AG10803 (cell line): Measurements from ENCODE around the gene KMT2D.
A peak's percentile ranks its signal among the peaks of the same experiment; 100 is the strongest.

Experiments used
- DNase-seq: peaks from one replicate; pipeline ENCODE4 v3.0.0; 2010; ENCODE audit warnings: low read depth
- H3K4me3 ChIP-seq: 2 replicates; pipeline ENCODE4 v1.5.1; 2011; ENCODE audit warnings: mild to moderate bottlenecking, low read length, control low read depth
- TF ChIP-seq, protein P1 (sequence below): conservative IDR thresholded peaks from 2 replicates; pipeline ENCODE4 v1.5.1; 2011; ENCODE audit warnings: mild to moderate bottlenecking, low read length, control low read depth, inconsistent platforms

Gene KMT2D

DNA sequence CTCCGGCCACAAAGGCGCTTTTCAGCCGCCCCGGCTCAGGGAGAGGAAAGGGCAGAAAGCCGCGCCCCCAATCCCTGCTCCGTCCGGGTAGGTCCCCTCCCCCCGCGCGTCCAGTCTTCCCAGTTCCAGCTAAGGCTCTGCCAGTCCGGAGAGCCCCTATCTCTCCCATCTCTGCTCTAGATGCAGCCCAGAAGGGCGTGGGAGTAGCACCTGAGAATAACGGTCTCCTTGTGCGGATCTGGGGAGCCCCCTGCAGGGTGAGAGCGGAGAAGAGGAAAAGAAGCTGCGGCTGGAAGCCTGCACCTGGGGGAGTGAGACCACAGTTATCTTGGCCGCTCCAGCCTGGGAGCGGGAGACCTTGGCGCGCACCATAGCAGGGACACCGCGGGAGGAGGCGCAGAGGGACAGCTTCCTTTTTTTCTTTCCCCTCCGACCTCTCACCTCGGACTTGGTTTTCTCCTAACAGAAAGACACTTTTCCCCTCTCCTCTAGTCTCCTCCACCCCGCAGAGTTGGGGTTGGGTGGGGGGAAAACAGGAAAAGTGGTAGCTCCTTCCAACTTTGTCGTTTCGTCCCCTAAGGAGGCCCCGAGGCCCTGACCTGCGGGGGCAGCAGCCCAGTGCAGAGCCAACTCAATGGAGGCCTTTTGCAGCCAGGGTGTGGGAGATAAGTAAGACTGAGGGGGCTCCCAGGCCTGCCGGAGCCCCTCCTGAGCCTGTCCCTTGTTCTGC is 31.7 kb upstream of the KMT2D start:
- H3K4me3 ChIP-seq, result peak overlapping the region; percentile 48
- TF ChIP-seq, protein P1, sequence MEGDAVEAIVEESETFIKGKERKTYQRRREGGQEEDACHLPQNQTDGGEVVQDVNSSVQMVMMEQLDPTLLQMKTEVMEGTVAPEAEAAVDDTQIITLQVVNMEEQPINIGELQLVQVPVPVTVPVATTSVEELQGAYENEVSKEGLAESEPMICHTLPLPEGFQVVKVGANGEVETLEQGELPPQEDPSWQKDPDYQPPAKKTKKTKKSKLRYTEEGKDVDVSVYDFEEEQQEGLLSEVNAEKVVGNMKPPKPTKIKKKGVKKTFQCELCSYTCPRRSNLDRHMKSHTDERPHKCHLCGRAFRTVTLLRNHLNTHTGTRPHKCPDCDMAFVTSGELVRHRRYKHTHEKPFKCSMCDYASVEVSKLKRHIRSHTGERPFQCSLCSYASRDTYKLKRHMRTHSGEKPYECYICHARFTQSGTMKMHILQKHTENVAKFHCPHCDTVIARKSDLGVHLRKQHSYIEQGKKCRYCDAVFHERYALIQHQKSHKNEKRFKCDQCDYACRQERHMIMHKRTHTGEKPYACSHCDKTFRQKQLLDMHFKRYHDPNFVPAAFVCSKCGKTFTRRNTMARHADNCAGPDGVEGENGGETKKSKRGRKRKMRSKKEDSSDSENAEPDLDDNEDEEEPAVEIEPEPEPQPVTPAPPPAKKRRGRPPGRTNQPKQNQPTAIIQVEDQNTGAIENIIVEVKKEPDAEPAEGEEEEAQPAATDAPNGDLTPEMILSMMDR, result peak; percentile 44
- DNase-seq, result no peak

DNA sequence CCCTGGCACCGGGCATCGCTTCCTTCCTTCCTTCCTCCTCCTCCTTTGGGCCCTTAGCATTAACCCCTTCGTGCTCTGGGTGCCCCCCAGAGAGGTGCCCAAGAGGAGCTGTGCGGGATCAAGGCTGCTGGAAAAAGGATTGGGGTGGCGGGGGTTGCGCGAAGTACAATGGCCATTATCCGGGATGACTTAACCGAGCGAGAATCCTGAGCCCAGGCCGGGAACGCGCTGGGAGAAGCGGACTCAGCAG is 31.2 kb upstream of the KMT2D start:
- peak overlapping the region; percentile 48 for H3K4me3 ChIP-seq
- TF ChIP-seq, protein P1, result no peak
- DNase-seq, result peak; percentile 45

DNA sequence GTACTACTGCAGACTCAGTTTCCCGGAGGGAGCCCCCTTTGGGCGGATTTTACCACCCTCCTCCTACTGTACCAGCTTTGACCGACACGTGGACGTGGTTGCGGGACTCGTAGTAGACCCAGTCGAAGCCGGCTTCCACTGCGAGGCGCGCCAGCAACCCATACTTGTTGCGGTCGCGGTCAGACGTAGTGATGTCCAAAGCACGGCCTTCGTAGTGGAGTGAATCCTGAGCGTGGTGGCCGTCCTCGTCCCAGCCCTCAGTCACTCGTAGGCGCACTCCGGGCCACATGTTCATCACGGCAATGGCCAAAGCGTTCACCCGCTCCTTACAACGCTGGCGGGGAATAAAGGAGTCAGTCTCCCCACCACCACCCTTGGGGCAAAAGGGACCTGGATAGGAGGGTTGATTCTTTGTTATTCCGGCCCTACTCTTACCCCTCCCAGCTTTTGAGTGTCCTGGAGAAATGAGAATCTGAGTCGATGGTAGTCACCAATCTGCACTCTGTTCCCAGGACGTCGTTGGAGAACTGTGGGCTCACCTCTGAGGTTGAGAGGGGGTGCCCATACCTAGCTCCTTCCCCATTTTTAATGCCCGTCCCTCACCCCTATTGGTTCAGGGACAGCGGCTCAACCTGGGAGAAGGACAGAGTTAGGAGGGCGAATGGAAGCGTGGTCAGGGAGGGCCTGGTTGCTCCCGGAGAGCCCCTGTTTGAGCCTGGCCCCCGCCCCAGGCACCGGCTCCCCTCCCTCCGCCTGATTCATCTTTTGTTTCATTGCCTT is 30.7 kb upstream of the KMT2D start:
- TF ChIP-seq, protein P1, result no peak
- no peak for DNase-seq
- H3K4me3 ChIP-seq, result no peak overlapping the region

DNA sequence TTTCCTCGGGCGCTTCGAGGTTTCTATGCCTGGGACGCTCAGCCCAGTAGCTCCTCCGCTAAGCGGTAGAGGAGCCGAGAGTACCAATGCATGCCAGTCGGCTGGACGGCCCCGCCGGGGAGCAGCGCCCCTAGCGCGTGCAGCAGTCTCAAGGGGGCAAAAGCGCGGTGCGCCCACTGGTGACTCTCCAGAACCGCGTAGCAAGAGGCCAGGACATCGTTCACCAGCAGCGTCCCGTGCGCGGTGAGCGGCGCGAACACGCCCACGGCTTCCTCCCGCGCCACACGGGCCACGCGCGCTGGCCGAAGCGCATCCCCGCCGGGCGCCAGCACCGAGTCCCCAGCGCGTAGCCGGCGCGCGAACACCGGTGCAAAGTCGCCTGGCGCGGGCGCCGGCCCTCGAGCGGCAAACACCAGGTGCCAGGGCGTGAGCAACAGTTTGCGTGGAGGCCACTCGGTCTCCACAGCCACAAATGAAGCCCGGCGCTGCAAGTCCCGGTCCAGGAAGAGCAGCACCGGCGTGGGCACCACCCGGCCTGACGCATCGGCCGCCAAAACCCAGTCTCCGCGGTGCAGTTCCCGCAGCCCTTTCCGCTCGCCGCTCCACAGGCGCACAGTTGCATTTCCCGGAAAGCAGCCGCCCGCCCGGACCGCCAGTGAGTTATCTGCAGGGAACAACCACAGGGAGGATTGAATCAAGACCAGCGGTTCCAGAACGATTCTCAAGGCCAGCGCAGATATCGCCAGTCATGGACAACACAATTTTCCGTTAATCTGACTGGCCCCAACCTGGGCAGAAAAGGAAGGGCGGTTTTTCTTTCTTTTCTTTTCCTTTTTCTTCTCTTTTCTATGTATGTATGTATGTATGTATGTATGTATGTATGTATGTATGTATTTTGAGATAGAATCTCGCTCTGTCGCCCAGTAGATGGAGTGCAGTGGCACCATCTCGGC is 29.5 kb upstream of the KMT2D start:
- peak overlapping the region; percentile 47 for H3K4me3 ChIP-seq
- peak; percentile 43 for DNase-seq
- TF ChIP-seq, protein P1, result peak; percentile 22; the same call in 1 of the 2 replicates

DNA sequence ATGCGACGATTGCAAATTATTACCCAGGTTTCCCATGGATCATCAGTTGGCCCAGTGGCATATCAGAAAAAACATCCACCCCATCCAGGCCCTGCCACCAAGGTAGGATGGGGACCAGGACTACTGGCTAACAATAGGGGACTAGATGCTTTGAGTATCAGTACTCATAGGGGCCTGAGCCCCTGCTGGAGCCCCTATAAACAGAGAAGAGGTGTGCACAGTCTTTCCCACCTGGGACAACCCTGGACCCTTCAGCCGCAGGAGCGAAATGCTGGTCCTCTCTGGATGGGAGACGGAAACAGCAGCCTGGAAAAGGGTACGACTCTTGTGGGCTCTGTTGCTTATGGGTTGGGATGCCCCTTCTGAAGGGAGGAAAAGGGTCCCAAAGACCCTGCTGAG is 28.3 kb upstream of the KMT2D start:
- TF ChIP-seq, protein P1, result no peak
- no peak overlapping the region for H3K4me3 ChIP-seq
- DNase-seq, result no peak

DNA sequence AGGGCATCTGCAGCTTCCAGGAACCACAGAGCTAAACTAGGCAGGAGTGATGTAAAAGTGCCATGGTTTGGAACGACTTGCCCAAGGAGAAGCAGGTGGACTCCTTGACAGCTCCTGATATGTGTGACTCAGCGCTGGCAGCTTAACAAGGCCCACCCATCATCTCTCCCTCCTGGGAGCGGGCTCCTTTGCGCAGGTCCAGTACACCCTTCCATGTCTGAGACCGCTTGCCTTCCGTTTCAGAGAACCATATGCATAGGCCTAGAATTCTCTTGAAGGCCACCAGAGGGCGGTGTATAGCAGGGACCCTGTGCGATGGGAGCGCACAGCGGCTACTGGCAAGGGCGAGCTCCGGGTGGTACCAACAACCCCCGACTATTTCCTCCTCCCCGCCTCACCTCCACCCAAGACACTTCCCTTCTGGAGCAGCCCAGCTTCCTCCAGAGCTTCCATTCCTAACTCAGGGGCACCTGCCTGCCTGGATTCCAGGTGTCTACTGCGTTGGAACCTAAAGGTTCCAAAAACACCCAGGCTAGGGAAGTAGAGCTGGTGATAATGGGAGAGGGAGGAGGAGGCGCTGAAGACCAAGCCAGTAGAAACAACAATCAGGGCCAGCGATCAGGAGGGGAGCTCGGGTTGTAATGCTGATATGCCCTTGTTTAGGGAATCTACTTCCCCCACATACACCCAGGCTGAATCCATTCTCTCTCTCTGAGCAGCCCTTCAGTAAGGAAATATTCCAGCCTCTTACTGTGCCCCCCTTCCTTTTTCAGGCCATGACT is 27.7 kb upstream of the KMT2D start:
- H3K4me3 ChIP-seq, result no peak overlapping the region
- DNase-seq, result peak; percentile 81
- TF ChIP-seq, protein P1, result peak; percentile 86
